ENCODE data around the gene YIPF3.

GRCh38 chr6:43494766-43495165, 22.0 kb downstream of the YIPF3 start:
- no peak for TF ChIP-seq CTCF (IDR thresholded peaks at IDR 0.05; ENCODE audit: low read depth, low read length)
- TF ChIP-seq EZH2phosphoT487 (IDR thresholded peaks at IDR 0.05; ENCODE audit: low read depth): no peak

Data from OCI-LY3 (cell line).